ENCODE data around the gene BORCS6.

BORCS6 gene

DNA sequence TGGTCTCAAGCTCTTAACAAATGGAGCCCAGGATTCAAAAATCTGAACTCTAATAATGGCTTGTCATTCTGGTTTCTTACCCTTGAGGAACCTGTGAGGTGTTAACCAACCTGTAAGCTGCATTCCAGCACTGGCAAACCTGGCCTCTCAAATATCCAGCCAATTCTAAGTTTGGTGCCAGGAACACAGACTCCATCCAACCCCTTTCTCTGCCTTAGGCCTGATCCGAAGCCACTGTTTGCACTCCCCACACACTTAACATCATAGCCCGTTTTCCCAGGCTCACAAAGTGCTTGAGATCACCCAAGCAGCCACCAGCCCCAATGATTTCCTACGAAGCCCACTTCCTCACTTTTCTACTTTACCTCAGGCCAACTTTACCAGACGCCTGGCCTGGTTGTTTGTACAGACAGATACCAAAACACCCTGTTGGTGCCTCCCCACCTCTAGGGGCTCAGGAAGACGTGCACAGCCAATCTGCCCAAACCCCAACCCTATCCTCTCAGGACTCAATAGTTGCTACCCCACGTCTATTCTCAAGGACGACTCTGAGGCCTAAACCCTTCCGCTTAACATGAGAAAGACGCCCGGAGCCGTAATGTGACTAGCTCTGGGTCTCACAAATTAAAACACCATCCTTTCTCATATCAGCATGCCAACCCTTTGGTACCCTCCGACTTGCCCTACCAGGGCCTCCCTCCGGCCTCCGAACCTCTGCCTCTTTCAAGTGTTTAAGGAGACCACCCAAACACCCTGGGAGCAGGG lies 34.6 kb downstream of the BORCS6 start:
- Histone ChIP-seq H2AFZ (ENCODE audit: low read depth) (no peak overlapping the region), H3K4me3 (IDR thresholded peaks at IDR 0.05; ENCODE audit: insufficient read depth, low read depth, low read length) (no peak overlapping the region), H3K79me2 (ENCODE audit: insufficient read depth, low read depth) (no peaks in the 10 kb centered on the region), H3K36me3 (ENCODE audit: insufficient read depth) (no peaks in the 10 kb centered on the region), H3K4me1 (ENCODE audit: low read depth, poor library complexity, severe bottlenecking) (no peaks in the 10 kb centered on the region), H3K9ac (peak overlapping the region; percentile 41; the same call in 1 of the 2 replicates), H3K27me3 (ENCODE audit: insufficient read depth, low read depth) (no peaks in the 10 kb centered on the region), H3K4me2 (0 out of 2 replicates have a peak overlapping the region, but pooled peaks have one; percentile 21), H4K20me1 (ENCODE audit: insufficient read depth) (no peaks in the 10 kb centered on the region), H3K27ac (peak overlapping the region; percentile 18; the same call in 1 of the 2 replicates)
- TF ChIP-seq, protein P1, sequence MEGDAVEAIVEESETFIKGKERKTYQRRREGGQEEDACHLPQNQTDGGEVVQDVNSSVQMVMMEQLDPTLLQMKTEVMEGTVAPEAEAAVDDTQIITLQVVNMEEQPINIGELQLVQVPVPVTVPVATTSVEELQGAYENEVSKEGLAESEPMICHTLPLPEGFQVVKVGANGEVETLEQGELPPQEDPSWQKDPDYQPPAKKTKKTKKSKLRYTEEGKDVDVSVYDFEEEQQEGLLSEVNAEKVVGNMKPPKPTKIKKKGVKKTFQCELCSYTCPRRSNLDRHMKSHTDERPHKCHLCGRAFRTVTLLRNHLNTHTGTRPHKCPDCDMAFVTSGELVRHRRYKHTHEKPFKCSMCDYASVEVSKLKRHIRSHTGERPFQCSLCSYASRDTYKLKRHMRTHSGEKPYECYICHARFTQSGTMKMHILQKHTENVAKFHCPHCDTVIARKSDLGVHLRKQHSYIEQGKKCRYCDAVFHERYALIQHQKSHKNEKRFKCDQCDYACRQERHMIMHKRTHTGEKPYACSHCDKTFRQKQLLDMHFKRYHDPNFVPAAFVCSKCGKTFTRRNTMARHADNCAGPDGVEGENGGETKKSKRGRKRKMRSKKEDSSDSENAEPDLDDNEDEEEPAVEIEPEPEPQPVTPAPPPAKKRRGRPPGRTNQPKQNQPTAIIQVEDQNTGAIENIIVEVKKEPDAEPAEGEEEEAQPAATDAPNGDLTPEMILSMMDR (conservative IDR thresholded peaks at IDR 0.05; ENCODE audit: low read depth, low read length), result no peak

DNA sequence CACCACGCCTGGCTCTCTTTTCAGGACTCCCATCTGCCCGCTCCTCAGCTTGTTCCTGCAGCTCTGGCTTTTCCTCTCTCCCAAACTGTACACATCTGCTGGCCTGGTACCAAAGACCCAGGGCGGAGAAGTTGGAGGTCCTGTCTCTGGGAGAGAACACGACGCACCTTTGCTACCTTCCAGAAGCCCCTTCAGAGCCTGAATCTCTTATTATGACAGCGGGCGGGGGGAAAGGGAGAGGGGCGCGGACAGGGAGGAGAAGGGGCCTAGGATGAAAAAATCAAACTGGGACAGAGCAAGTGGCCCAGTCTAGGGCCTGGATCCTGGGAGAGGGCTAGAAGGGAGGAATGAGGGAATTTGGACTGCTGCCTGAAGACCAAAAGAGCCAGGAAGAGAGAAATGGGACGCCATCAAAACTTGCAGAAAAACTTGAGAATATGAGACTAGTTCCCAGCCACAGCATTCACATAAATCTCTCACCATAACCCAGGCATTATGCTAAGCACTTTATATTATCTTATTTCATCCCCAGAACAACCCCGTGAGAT lies 35.3 kb downstream of the BORCS6 start:
- Histone ChIP-seq H4K20me1 (ENCODE audit: insufficient read depth) (no peaks in the 10 kb centered on the region), H3K27me3 (ENCODE audit: insufficient read depth, low read depth) (no peaks in the 10 kb centered on the region), H3K79me2 (ENCODE audit: insufficient read depth, low read depth) (no peaks in the 10 kb centered on the region), H3K36me3 (ENCODE audit: insufficient read depth) (no peaks in the 10 kb centered on the region), H2AFZ (ENCODE audit: low read depth) (no peak overlapping the region), H3K4me1 (ENCODE audit: low read depth, poor library complexity, severe bottlenecking) (no peaks in the 10 kb centered on the region), H3K4me2 (no peak overlapping the region), H3K9ac (no peak overlapping the region), H3K4me3 (IDR thresholded peaks at IDR 0.05; ENCODE audit: insufficient read depth, low read depth, low read length) (no peak overlapping the region), H3K27ac (no peak overlapping the region)
- TF ChIP-seq, protein P1 (conservative IDR thresholded peaks at IDR 0.05; ENCODE audit: low read depth, low read length), result no peak

DNA sequence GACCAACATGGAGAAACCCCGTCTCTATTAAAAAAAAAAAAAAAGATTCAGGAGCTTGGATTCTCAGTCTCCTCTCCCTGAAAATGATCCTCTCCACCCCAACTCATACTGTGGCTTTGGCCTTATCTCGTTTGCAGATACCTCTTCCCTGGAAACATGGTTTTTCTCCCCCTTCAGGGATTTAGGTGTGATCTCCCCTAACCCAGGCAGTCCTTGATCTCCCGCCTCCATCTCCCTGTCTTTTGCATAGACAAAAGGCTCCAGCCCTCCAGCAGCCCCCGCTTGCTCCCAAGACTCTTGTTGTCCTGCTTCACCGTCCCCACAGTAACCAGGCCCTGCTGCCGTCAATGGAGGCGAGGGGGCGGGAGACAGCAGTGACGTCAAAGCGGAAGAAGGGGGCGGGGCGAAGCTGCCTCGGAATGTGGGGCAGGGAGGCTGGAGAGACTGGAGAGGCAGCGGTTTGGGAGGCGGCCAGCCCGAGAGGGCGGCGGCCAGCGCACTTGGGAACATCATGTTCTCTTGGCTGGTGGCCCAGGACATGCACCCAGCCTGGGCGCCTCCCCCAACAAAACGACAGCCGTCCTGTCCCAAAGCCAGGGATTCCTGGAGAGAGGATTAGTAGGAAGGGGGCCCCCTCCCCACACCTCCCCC lies 35.9 kb downstream of the BORCS6 start:
- H3K4me1 ChIP-seq (ENCODE audit: low read depth, poor library complexity, severe bottlenecking), result no peaks in the 10 kb centered on the region
- H3K36me3 ChIP-seq (ENCODE audit: insufficient read depth), result no peaks in the 10 kb centered on the region

GRCh38 chr17:8153525-8153956 lies 36.4 kb downstream of the BORCS6 start:
- no peak overlapping the region for H2AFZ ChIP-seq (ENCODE audit: low read depth)
- H3K27ac ChIP-seq, result no peak overlapping the region
- no peak overlapping the region for H3K9ac ChIP-seq
- no peaks in the 10 kb centered on the region for H4K20me1 ChIP-seq (ENCODE audit: insufficient read depth)
- no peaks in the 10 kb centered on the region for H3K27me3 ChIP-seq (ENCODE audit: insufficient read depth, low read depth)
- H3K79me2 ChIP-seq (ENCODE audit: insufficient read depth, low read depth), result no peaks in the 10 kb centered on the region
- TF ChIP-seq, protein P1 (conservative IDR thresholded peaks at IDR 0.05; ENCODE audit: low read depth, low read length), result no peak
- no peak overlapping the region for H3K4me3 ChIP-seq (IDR thresholded peaks at IDR 0.05; ENCODE audit: insufficient read depth, low read depth, low read length)
- H3K36me3 ChIP-seq (ENCODE audit: insufficient read depth), result no peaks in the 10 kb centered on the region
- no peaks in the 10 kb centered on the region for H3K4me1 ChIP-seq (ENCODE audit: low read depth, poor library complexity, severe bottlenecking)
- H3K4me2 ChIP-seq, result no peak overlapping the region

More for the DNA sequence above, 35.9 kb downstream of the BORCS6 start:
- Histone ChIP-seq H4K20me1 (ENCODE audit: insufficient read depth) (no peaks in the 10 kb centered on the region), H3K27ac (no peak overlapping the region), H3K4me3 (IDR thresholded peaks at IDR 0.05; ENCODE audit: insufficient read depth, low read depth, low read length) (no peak overlapping the region), H3K4me2 (no peak overlapping the region), H3K79me2 (ENCODE audit: insufficient read depth, low read depth) (no peaks in the 10 kb centered on the region), H3K27me3 (ENCODE audit: insufficient read depth, low read depth) (no peaks in the 10 kb centered on the region), H2AFZ (ENCODE audit: low read depth) (no peak overlapping the region), H3K9ac (no peak overlapping the region)
- TF ChIP-seq, protein P1 (conservative IDR thresholded peaks at IDR 0.05; ENCODE audit: low read depth, low read length), result no peak

Data from KMS-11 (cell line).